GM21367 (cell line): ENCODE data around the gene DAB2.
"Not testable (repeated sequence)": the region's sequence is repeated elsewhere in the genome, so short reads cannot be mapped to it uniquely, and the experiment has no call there.

ENCODE experiments used
- ATAC-seq: cut with Tn5 transposase; IDR thresholded peaks from one replicate; pipeline ENCODE4 v1.9.1; 2021; ENCODE audit not compliant: unreplicated experiment

DAB2 gene

GRCh38 chr5:39352170-39352569 lies 72.6 kb downstream of the DAB2 start:
- no peak for ATAC-seq

DNA sequence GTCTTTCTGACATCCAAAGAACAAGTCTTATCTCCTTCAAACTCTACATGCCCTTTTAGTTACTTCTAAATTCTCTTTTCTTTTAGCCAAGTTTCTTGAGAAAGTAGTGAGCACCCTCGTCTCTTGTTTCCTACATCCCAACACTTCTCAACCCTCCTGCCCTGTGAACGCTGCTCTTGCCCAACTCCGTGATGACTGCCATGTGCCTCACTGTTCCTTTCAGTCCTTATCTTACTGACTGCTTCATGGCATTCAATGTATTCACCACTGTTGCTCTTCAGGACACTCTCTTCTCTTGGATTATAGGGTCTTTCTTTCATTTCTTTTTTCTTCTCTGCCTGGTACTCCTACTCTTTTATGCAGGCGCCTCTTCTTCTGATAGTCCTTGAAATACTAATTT lies 75.3 kb downstream of the DAB2 start:
- no peak for ATAC-seq

DNA sequence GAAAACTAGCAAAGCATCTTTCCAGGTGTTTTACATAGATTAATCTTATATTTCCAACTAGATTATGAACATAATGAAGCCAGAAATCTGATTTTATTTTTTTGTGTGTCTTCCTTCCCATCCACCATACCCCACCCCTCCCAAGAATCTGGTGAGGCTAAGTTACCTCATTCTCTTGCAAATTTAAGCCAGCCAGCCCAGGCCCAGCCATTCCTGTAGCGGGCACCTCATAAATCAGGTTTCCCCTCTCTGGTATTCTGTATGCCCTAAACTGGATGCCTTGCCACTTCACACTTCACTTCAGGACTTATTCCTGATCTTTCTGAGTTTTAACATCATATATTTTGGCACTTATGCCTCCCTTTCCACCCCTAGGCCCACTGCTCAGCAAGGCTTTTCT lies 82.3 kb downstream of the DAB2 start:
- ATAC-seq: no peak

DNA sequence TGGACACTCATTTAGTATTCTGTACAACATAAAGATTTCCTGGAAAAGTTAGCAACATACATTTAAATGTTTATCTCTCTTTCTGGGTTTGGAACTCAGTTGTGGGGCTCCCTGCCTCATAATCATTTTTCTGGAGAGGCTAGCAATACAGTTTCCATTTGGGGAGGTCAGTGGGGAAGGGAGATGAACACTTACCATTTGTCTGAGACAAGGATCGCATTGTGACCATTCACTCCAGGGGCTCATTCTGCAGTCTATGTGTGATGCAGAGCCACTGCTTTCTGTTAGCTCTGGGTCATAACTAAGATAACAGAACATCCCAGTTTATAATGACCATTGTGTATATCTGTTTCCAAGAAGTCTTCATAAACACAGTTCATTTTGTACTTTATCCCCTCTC lies 82.9 kb downstream of the DAB2 start:
- ATAC-seq: no peak

- no peak for ATAC-seq
Measured at GRCh38 chr5:39340506-39340905, 84.3 kb downstream of the DAB2 start.

DNA sequence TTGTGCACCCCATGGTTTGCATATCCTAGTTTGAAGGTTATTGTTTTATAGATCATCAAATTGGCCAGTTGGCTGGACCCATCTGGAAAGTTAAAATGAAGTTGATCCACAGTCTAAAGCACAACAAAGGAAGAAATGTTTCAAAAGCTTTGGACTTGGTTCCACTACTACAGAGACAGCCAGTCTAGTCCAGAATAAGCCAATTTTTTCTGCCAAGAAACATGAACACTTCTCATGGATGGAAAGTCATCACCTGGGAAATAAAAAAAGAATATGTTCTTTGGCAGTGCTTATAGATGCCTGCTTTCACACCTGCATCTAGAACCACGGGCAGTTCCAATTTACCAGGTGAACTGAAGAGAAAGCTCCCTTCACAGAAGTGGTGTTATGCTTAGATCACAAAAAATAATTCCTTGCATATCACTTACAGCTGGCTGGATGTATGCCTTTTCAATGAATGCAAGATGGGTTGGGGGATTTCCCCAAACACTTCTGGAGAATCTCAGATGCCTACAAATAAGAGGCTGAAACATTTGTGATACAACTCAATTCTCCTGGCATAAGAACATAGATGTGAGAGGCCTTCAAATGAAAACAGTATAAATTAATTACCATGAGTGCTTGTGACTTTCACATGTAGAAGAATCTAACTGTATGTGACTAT lies 87.4 kb downstream of the DAB2 start:
- no peak for ATAC-seq

- not testable (repeated sequence) for ATAC-seq
Measured at GRCh38 chr5:39334296-39334695, 90.5 kb downstream of the DAB2 start.

DNA sequence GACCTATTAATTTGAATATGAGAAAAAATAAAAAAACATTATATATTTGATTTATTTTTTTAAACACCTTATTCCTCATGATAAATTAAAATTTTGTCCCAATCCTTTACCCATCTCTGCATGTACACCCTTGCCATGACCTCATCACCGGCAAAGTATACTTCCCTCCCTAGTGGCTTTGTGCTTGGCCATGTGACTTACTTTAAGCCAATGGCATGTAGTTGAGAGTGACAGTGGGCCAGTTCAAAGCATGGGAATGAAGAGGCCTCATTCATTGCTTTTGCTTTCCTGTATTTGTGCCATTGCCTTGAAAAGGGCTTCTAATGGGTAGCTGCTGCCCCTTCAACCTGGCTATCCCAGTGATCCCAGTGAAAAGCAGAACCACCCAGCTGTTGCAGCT lies 91.7 kb downstream of the DAB2 start:
- ATAC-seq: no peak

- ATAC-seq: no peak
Measured at GRCh38 chr5:39331861-39332381, 92.9 kb downstream of the DAB2 start.

DNA sequence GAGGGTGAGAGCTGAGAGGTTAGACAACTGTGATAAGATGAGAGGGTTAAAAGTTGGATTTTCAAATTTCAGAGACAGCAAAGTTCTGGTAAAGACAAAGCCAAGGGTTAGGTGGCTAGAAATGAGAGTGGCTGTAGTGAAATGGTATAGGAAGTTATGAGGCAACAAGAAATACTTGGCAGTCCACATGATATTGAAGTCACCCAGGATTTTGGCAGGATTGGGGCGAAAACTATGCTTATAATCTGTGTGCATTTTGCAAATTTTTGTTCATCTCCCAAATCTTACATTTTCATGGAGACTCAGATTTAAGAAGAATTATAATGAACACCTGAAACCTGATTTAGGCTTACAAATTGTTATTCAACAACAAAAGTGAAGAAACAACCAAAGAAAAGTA lies 96.0 kb downstream of the DAB2 start:
- no peak for ATAC-seq

DNA sequence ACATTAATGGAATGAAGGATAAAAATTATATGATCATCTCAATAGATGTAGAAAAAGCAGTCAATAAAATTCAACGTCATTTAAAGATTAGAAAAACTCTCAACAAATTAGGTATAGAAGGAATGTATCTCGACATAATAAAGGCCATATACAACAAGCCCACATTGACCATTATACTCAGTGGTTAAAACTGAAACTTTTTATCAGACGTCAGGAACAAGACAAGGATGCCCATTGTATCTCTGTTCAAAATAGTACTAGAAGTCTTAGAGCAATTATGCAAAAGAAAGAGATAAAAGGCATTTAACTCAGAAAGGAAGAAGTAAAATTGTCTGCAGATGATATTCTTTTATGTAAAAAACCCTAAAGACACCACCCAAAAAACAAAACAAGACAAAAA lies 101.2 kb downstream of the DAB2 start:
- ATAC-seq: no peak
